ENCODE data around the gene LRG1.

LRG1 gene

DNA sequence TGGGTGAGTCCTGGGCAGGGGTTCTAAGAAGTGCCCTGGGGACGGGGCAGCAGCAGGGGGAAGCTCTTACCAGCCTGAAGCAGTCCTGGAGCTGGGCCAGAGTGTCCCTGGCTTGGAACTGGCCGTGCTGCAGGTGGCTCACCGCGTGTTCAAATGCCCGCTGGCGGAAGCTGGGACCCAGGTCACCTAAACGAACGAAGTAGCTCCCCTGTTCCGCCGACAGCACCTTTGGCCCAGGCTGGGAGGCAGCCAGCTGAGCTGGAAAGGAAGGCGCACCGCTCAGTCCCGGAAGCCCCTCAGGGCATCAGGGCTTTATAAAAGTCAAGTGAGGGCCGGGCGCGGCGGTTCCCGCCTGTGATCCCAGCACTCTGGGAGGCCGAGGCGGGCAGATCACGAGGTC is 31.1 kb downstream of the LRG1 start:
- H3K4me2 ChIP-seq = no peak overlapping the region
- TF ChIP-seq, protein P1, sequence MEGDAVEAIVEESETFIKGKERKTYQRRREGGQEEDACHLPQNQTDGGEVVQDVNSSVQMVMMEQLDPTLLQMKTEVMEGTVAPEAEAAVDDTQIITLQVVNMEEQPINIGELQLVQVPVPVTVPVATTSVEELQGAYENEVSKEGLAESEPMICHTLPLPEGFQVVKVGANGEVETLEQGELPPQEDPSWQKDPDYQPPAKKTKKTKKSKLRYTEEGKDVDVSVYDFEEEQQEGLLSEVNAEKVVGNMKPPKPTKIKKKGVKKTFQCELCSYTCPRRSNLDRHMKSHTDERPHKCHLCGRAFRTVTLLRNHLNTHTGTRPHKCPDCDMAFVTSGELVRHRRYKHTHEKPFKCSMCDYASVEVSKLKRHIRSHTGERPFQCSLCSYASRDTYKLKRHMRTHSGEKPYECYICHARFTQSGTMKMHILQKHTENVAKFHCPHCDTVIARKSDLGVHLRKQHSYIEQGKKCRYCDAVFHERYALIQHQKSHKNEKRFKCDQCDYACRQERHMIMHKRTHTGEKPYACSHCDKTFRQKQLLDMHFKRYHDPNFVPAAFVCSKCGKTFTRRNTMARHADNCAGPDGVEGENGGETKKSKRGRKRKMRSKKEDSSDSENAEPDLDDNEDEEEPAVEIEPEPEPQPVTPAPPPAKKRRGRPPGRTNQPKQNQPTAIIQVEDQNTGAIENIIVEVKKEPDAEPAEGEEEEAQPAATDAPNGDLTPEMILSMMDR (conservative IDR thresholded peaks at IDR 0.05; ENCODE audit: low read depth, low read length) = no peak
- no peak overlapping the region for H3K27ac ChIP-seq
- H4K20me1 ChIP-seq (ENCODE audit: insufficient read depth) = no peaks in the 10 kb centered on the region
- no peak overlapping the region for H3K4me3 ChIP-seq (IDR thresholded peaks at IDR 0.05; ENCODE audit: insufficient read depth, low read depth, low read length)
- H3K79me2 ChIP-seq (ENCODE audit: insufficient read depth, low read depth) = no peaks in the 10 kb centered on the region
- H3K9ac ChIP-seq = no peak overlapping the region
- no peak overlapping the region for H2AFZ ChIP-seq (ENCODE audit: low read depth)
- no peaks in the 10 kb centered on the region for H3K4me1 ChIP-seq (ENCODE audit: low read depth, poor library complexity, severe bottlenecking)
- peaks cover under 1% of the 10 kb centered on the region; the same call in 1 of the 2 replicates for H3K27me3 ChIP-seq (ENCODE audit: insufficient read depth, low read depth)
- no peaks in the 10 kb centered on the region for H3K36me3 ChIP-seq (ENCODE audit: insufficient read depth)

GRCh38 chr19:4507804-4508203 is 32.0 kb downstream of the LRG1 start:
- Histone ChIP-seq H3K9ac (no peak overlapping the region), H4K20me1 (ENCODE audit: insufficient read depth) (no peaks in the 10 kb centered on the region), H2AFZ (ENCODE audit: low read depth) (no peak overlapping the region), H3K79me2 (ENCODE audit: insufficient read depth, low read depth) (no peaks in the 10 kb centered on the region), H3K36me3 (ENCODE audit: insufficient read depth) (no peaks in the 10 kb centered on the region), H3K4me1 (ENCODE audit: low read depth, poor library complexity, severe bottlenecking) (no peaks in the 10 kb centered on the region), H3K4me2 (no peak overlapping the region), H3K27me3 (ENCODE audit: insufficient read depth, low read depth) (no peaks in the 10 kb centered on the region; the same call in 1 of the 2 replicates), H3K27ac (no peak overlapping the region), H3K4me3 (IDR thresholded peaks at IDR 0.05; ENCODE audit: insufficient read depth, low read depth, low read length) (no peak overlapping the region)
- TF ChIP-seq, protein P1 (conservative IDR thresholded peaks at IDR 0.05; ENCODE audit: low read depth, low read length) = no peak

GRCh38 chr19:4507150-4507452 is 32.7 kb downstream of the LRG1 start:
- TF ChIP-seq, protein P1 (conservative IDR thresholded peaks at IDR 0.05; ENCODE audit: low read depth, low read length) = no peak
- no peak overlapping the region for H3K4me3 ChIP-seq (IDR thresholded peaks at IDR 0.05; ENCODE audit: insufficient read depth, low read depth, low read length)

DNA sequence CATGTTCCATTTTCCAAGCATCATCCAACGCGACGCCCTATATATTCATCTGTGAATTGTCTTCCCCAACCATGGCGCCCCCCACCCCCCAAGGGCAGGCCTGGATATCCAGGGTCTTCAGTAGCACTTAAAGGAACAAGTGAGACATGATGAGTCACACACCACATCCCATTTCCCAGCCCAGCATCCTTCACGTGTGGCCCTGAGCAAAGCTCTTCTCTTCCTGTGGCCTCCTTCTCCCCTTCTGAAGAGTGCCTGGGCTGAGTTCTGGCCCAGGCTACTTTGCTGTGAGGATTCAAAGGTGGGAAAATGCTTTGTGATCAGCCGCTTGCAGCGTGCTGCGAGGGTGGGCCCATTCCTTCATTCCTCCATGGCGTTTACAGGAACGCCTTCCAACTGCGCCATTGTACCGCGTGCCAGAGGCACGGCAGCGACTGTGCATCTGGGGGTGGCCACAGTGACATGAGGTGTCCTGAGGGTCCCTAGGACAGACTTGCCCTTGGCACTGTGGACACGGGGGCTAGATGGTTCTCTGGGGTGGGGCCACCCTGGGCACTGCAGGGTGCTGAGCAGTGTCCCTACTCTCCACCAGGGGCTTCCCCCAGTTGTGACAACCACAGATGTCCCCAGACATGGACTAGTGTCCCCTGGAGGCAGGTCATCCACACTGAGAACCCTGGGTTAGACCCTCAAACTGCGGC is 33.2 kb downstream of the LRG1 start:
- H3K9ac ChIP-seq = no peak overlapping the region
- TF ChIP-seq, protein P1 (conservative IDR thresholded peaks at IDR 0.05; ENCODE audit: low read depth, low read length) = no peak
- H3K27me3 ChIP-seq (ENCODE audit: insufficient read depth, low read depth) = no peaks in the 10 kb centered on the region; the same call in 1 of the 2 replicates
- H3K4me1 ChIP-seq (ENCODE audit: low read depth, poor library complexity, severe bottlenecking) = no peaks in the 10 kb centered on the region
- no peaks in the 10 kb centered on the region for H3K36me3 ChIP-seq (ENCODE audit: insufficient read depth)
- H3K4me2 ChIP-seq = no peak overlapping the region
- H3K79me2 ChIP-seq (ENCODE audit: insufficient read depth, low read depth) = no peaks in the 10 kb centered on the region
- H2AFZ ChIP-seq (ENCODE audit: low read depth) = no peak overlapping the region
- no peak overlapping the region for H3K4me3 ChIP-seq (IDR thresholded peaks at IDR 0.05; ENCODE audit: insufficient read depth, low read depth, low read length)
- no peak overlapping the region for H3K27ac ChIP-seq
- no peaks in the 10 kb centered on the region for H4K20me1 ChIP-seq (ENCODE audit: insufficient read depth)

More at GRCh38 chr19:4507150-4507452, 32.7 kb downstream of the LRG1 start:
- H3K27ac ChIP-seq = no peak overlapping the region
- no peaks in the 10 kb centered on the region for H4K20me1 ChIP-seq (ENCODE audit: insufficient read depth)
- no peaks in the 10 kb centered on the region; the same call in 1 of the 2 replicates for H3K27me3 ChIP-seq (ENCODE audit: insufficient read depth, low read depth)
- H3K4me1 ChIP-seq (ENCODE audit: low read depth, poor library complexity, severe bottlenecking) = no peaks in the 10 kb centered on the region
- H3K4me2 ChIP-seq = no peak overlapping the region
- H3K36me3 ChIP-seq (ENCODE audit: insufficient read depth) = no peaks in the 10 kb centered on the region
- no peak overlapping the region for H2AFZ ChIP-seq (ENCODE audit: low read depth)
- H3K9ac ChIP-seq = no peak overlapping the region
- no peaks in the 10 kb centered on the region for H3K79me2 ChIP-seq (ENCODE audit: insufficient read depth, low read depth)

Data from KMS-11 (cell line).